MG63 (cell line): ENCODE results near the gene SPDYE16. TPM values are rescaled to one million over a fixed set of nuclear protein-coding genes. Genes with fewer than 3 reads are reported as not detected.
"Not testable (repeated sequence)": the region's sequence is repeated elsewhere in the genome, so short reads cannot be mapped to it uniquely, and the experiment has no call there.

Experiments used
- DNase-seq: peaks from one replicate; pipeline ENCODE4 v3.0.0-alpha.2; 2020
- H3K27me3 ChIP-seq: fragments of 250-450 bp; sonication (Bioruptor Pico); 2 replicates; pipeline ENCODE4 v1.5.1; 2020; ENCODE audit warnings: mild to moderate bottlenecking, moderate library complexity
- H3K36me3 ChIP-seq: fragments of 250-450 bp; sonication (Bioruptor Pico); 2 replicates; pipeline ENCODE4 v1.5.1; 2020; ENCODE audit warnings: mild to moderate bottlenecking, moderate library complexity
- H3K4me3 ChIP-seq: fragments of 250-450 bp; sonication (Bioruptor Pico); 2 replicates; pipeline ENCODE4 v1.5.1; 2020; ENCODE audit warnings: mild to moderate bottlenecking, moderate library complexity
- H3K9me3 ChIP-seq: fragments of 250-450 bp; sonication (Bioruptor Pico); 2 replicates; pipeline ENCODE4 v1.5.1; 2020; ENCODE audit warnings: mild to moderate bottlenecking, moderate library complexity
- total RNA-seq: library from RNA; depleted of rRNA; stranded (reverse); fragments of >200 nt; shearing (Covaris generic); gene quantifications from 2 replicates; pipeline ENCODE4 v1.2.3, GENCODE V29; 2014; ENCODE audit warnings: low replicate concordance

SPDYE16 gene
- total RNA-seq, 1 experiment from 2014 or later: not detected

- not testable (repeated sequence) for H3K9me3 ChIP-seq, H3K27me3 ChIP-seq, H3K4me3 ChIP-seq, DNase-seq, H3K36me3 ChIP-seq
Observed at GRCh38 chr7:76561342-76561741, 18.2 kb upstream of the SPDYE16 start.

DNA sequence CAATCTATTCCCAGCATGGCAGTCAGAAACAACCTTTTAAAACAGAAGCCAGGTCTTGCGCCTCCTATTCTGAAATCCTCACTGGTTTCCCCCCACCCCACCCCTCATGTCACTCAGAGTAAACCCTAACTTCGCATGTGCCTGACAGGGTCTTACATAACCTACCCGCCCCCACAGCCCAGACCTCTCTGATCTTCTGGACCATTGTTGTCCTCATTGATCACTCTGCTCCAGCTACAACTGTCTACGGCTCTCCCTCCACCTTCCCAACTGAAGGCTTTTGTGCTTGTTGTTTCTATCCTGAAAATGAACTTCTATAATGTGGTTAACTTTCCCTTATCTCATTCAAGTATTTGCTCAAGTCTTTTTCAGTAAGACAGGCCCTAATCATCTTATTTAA lies 17.1 kb upstream of the SPDYE16 start:
- not testable (repeated sequence) for H3K36me3 ChIP-seq, DNase-seq, H3K4me3 ChIP-seq, H3K9me3 ChIP-seq, H3K27me3 ChIP-seq

GRCh38 chr7:76559685-76560084 lies 16.6 kb upstream of the SPDYE16 start:
- not testable (repeated sequence) for H3K36me3 ChIP-seq, H3K9me3 ChIP-seq, DNase-seq, H3K4me3 ChIP-seq, H3K27me3 ChIP-seq

DNA sequence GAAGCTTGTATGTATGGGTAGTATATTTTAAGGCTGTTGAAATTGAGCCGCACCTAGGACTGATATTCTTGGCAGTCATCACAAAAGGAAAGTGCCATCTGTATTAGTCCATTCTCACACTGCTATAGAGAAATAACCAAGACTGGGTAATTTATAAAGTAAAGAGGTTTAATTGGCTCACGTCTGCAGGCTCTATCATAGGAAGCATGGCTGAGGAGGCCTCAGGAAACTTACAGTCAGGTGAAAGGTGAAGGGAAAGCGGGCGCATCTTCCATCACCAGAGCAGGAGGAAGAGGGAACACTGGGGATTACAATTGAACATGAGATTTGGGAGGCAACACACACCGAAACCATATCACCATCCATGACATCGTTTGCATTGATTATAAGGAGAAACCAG lies 8.9 kb upstream of the SPDYE16 start:
- H3K9me3 ChIP-seq, H3K36me3 ChIP-seq, H3K4me3 ChIP-seq, H3K27me3 ChIP-seq, DNase-seq: not testable (repeated sequence)

- not testable (repeated sequence) for H3K27me3 ChIP-seq, H3K36me3 ChIP-seq, H3K9me3 ChIP-seq
- peak overlapping the region; percentile 79 for H3K4me3 ChIP-seq
- DNase-seq: peak; percentile 1
Observed at GRCh38 chr7:76549855-76550248, 6.8 kb upstream of the SPDYE16 start.

GRCh38 chr7:76549025-76549854 lies 6.1 kb upstream of the SPDYE16 start:
- H3K4me3 ChIP-seq: peak overlapping the region; percentile 79
- H3K9me3 ChIP-seq, H3K27me3 ChIP-seq, H3K36me3 ChIP-seq: not testable (repeated sequence)
- DNase-seq: peak; percentile 88

DNA sequence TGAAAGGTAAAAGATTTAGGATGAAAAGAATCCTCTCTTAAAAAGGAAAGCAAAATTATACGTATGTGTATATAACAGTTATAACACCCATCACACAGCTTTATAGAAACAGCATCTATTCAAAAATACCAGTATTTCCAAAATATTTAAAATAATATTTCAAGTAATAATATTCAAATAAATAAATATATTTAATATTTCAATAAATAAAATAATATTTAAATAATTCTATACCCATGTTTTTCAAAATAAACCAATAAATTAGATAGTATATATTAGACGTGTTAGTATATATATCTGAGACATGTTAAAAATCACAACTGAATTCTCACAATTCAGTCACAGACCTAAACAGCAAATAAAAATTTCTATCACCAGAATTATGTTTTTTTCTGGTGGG lies 11.5 kb downstream of the SPDYE16 start:
- DNase-seq, H3K4me3 ChIP-seq, H3K27me3 ChIP-seq, H3K36me3 ChIP-seq, H3K9me3 ChIP-seq: not testable (repeated sequence)

- H3K4me3 ChIP-seq, H3K9me3 ChIP-seq, H3K36me3 ChIP-seq, DNase-seq, H3K27me3 ChIP-seq: not testable (repeated sequence)
Observed at GRCh38 chr7:76526183-76526582, 16.9 kb downstream of the SPDYE16 start.

- H3K27me3 ChIP-seq, H3K36me3 ChIP-seq, H3K4me3 ChIP-seq, DNase-seq, H3K9me3 ChIP-seq: not testable (repeated sequence)
Observed at GRCh38 chr7:76516932-76517331, 26.2 kb downstream of the SPDYE16 start.

- H3K36me3 ChIP-seq: no peaks in the 10 kb centered on the region
- DNase-seq: no peak
- H3K4me3 ChIP-seq: no peak overlapping the region
- no peaks in the 10 kb centered on the region for H3K9me3 ChIP-seq
- H3K27me3 ChIP-seq: no peaks in the 10 kb centered on the region
Observed at GRCh38 chr7:76515999-76516443, 27.1 kb downstream of the SPDYE16 start.

DNA sequence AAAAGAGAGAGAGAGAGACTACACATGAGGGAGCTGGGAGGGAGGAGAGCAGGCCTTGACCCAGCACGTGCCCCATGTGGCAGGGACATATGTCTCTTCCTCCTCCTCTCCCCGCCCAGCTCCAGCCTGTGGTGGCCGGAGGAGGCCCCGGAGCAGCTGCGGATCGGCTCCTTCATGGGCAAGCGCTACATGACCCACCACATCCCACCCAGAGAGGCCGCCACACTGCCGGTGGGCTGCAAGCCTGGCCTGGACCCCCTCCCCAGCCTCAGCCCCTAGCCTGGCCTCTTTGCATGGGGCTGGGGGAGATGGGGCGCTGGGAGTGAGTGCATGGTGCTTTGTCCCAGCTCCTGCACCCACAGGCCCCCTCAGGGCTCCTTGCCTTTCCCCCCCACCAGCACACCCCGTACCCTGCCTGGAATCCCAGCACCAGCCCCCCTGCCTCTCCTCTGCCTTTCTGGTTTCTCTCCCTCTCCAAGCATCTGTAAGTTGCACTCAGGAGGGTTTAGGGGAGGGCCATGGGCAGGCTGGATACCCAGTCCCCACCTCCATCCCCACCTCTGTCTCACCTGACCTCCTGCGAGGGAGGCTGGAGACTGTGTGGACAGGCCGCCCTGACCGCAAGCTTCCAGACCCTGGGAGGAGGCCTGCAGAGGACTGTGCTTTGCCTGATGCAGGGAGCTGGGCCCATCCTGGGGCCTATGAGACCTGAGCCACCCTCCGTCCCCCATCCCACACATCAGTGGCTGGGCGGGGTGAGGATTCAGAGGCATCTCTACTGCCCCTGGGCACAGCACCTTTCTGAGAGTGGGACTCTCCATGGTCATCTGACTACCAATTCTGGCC lies 27.9 kb downstream of the SPDYE16 start:
- no peak for DNase-seq
- H3K27me3 ChIP-seq: no peaks in the 10 kb centered on the region
- no peak overlapping the region for H3K4me3 ChIP-seq
- no peaks in the 10 kb centered on the region for H3K36me3 ChIP-seq
- H3K9me3 ChIP-seq: no peaks in the 10 kb centered on the region

GRCh38 chr7:76513817-76514799 lies 29.0 kb downstream of the SPDYE16 start:
- Histone ChIP-seq H3K36me3 (no peaks in the 10 kb centered on the region), H3K4me3 (no peak overlapping the region)
- no peak for DNase-seq

GRCh38 chr7:76512941-76513816 lies 29.9 kb downstream of the SPDYE16 start:
- no peaks in the 10 kb centered on the region for H3K27me3 ChIP-seq
- no peak overlapping the region for H3K4me3 ChIP-seq
- no peaks in the 10 kb centered on the region for H3K36me3 ChIP-seq
- no peaks in the 10 kb centered on the region for H3K9me3 ChIP-seq
- DNase-seq: no peak

More at GRCh38 chr7:76513817-76514799, 29.0 kb downstream of the SPDYE16 start:
- no peaks in the 10 kb centered on the region for H3K9me3 ChIP-seq
- H3K27me3 ChIP-seq: no peaks in the 10 kb centered on the region

DNA sequence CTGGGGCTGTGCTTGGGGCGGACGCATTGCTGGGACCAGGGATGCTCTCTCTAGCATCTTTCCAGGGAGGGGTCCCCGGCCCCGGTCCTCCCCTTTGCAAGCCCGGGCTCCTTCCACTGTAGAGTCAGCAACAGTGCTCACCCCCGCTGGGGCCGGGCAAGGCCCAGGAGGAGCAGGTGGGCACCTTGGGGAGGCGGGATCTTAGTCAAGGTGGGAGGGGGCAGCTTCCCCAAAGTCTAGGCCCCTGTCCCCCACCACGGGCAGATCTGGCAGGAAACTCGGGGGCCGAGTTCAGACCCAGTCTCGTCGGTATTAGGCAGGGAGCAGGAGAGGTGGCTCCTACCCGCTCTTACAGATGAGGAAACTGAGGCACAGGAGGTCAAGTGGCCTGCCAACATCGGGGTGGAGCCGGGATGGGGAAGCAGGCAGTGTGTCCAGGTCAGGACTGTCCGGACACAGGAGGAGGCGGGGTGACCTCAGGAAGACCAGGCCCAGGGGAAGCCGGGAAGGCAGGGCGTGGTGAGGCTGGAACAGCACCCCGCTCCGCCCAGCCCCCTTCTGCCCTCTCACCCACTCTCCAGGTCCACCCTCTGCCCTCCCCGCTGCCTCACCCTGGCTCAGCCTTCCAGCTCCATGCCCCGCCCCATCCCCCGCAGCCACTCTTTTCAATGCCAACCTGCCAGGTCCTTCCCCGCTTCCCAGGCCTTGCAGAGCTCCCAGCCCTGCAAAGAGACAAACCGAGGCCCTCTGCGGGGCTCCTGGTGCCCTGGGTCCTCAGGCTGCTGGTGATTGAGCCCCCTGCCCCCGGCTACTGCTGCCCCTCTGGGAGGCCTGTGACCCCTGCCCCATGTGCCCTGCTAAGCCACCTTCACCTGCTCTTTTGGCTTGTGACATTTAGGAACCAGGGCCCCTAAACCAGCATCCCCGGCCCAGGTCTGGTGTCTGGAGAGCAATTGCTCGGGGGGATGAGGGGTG lies 30.9 kb downstream of the SPDYE16 start:
- H3K36me3 ChIP-seq, H3K27me3 ChIP-seq, H3K9me3 ChIP-seq, DNase-seq, H3K4me3 ChIP-seq: not testable (repeated sequence)
